HG03558 (cell line): Measurements from ENCODE around the gene CD83.

ENCODE experiments used
- ATAC-seq: cut with Tn5 transposase; IDR thresholded peaks from one replicate; pipeline ENCODE4 v1.9.1; 2021; ENCODE audit warnings: moderate number of reproducible peaks; ENCODE audit not compliant: unreplicated experiment; ENCODE audit errors: extremely low read depth

CD83 gene

DNA sequence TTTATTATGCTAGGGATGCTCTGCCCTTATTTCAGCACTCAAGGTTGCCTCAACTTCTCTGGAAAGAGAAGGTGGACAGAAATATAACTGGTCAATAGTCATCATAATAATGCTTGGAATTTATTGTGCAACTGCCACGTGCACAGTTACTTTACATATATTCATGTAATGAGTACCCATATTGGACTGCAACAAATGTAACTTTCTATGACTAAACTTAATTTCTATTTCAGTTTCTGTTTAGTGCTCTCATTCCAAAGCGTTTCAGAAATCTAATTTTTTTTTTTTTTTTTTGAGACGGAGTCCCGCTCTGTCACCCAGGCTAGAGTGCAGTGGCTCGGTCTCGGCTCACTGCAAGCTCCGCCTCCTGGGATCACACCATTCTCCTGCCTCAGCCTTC, 28.3 kb upstream of the CD83 start:
- ATAC-seq, result peak; percentile 33

GRCh38 chr6:14091339-14091978, 26.1 kb upstream of the CD83 start:
- ATAC-seq, result no peak

DNA sequence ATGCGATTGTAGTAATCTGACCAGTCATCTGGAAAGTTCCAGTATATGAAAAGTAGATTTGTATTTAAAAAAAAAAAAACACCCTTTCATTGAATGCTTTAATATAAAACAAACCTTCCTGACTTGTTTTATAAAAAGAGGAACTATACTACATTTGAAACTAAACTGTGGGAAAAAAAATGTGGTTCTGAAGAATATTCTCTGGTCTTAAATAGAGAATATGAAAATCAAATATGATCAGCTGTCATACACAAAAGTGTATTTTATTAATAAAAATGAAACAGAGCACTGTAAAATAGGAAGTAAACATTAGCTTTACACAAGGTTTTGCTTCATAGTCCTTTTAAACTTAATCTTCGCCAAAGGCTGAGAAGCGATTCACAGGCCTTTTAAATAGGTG, 25.3 kb upstream of the CD83 start:
- ATAC-seq, result no peak

GRCh38 chr6:14092838-14093789, 24.5 kb upstream of the CD83 start:
- no peak for ATAC-seq

GRCh38 chr6:14094721-14095120, 22.9 kb upstream of the CD83 start:
- ATAC-seq, result no peak

- peak; percentile 26 for ATAC-seq
Measured at GRCh38 chr6:14095437-14095836, 22.1 kb upstream of the CD83 start.

GRCh38 chr6:14100138-14100537, 17.4 kb upstream of the CD83 start:
- no peak for ATAC-seq

- ATAC-seq, result no peak
Measured at GRCh38 chr6:14100966-14101365, 16.6 kb upstream of the CD83 start.

DNA sequence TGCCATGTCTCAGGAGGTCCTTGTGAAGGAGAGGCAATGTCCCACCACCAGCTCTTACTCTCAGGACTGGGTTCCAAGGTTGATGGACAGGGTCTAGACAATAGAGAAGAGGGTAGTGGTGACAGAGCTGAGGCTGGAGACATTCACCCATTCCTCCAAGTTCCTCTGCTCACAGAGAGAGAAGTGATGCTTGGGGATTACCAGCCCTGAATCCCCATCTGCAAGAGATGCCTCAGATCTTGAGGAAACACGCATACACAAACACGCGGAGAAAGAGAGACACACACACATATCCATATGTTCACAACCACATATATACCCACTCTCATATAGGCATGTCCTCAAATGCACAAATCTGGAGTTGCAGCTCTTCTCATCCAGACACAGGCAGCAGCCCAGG, 15.2 kb upstream of the CD83 start:
- ATAC-seq, result no peak

DNA sequence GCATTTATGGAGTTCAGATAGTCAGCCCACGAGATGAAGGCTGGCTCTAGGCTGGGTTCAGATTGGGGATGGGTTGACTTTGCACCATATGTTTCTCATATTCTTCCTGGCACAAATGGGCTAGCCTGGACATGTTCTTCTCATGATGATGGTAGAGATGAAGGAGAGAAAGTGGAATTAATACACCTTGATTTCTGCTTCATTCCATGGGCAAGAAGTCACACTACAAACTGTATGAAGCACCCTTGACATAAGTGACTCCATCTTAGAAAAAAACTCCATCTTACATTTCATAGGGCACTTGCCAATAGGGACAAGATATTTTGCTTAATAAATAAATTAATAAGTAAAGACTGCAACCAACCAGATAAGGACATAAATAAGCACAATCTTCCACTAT, 12.0 kb upstream of the CD83 start:
- ATAC-seq, result no peak

GRCh38 chr6:14107000-14107399, 10.6 kb upstream of the CD83 start:
- ATAC-seq, result no peak

DNA sequence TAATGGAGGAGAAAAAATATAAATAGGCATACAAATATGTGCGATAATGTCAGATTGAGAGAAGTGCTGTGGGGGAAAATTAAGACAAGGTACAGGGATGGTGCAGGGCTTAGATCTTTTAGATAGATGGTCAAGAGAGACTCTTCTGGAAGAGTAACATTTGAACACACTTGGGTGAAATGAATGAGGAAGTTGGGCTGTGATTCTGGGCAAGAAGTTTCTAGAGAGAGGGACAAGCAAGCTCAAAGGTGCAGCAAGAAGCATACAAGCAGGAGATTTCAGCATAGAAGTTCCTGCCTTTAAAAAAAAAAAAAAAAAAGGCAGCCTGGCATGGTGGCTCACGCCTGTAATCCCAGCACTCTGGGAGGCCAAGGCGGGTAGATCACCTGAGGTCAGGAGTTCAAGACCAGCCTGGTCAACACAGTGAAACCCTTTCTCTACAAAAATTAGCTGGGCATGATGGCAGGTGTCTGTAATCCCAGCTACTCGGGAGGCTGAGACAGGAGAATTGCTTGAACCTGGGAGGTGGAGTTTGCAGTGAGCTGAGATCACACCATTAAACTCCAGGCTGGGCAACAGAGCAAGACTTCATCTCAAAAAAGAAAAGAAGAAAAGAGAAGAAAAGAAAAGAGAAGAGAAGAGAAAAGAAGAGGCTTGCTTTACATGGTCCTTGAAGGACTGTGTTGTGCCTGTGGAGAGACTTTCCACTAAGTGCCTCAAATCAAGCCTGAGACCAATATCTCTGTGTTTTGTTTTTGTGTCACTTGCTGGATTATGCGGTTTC, 9.7 kb upstream of the CD83 start:
- no peak for ATAC-seq

GRCh38 chr6:14108571-14109410, 8.8 kb upstream of the CD83 start:
- ATAC-seq, result no peak

DNA sequence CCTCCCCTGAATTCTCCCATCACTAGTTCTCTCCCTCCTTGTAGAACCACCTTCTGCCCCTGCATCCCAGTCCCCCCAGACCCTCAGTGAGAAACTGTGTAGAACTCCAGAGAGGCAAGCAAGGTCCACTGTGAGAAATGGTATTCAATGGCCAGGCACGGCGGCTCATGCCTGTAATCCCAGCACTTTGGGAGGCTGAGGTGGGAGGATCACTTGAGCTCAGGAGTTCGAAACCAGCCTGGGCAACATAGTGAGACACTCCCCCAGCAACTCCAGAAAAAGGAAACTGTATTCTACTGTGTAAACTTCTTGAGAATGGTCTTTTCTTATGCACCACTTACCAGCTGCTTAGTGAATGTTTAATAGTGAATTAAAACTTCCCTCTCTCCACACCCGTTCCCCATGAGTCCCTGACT, 8.2 kb upstream of the CD83 start:
- no peak for ATAC-seq

DNA sequence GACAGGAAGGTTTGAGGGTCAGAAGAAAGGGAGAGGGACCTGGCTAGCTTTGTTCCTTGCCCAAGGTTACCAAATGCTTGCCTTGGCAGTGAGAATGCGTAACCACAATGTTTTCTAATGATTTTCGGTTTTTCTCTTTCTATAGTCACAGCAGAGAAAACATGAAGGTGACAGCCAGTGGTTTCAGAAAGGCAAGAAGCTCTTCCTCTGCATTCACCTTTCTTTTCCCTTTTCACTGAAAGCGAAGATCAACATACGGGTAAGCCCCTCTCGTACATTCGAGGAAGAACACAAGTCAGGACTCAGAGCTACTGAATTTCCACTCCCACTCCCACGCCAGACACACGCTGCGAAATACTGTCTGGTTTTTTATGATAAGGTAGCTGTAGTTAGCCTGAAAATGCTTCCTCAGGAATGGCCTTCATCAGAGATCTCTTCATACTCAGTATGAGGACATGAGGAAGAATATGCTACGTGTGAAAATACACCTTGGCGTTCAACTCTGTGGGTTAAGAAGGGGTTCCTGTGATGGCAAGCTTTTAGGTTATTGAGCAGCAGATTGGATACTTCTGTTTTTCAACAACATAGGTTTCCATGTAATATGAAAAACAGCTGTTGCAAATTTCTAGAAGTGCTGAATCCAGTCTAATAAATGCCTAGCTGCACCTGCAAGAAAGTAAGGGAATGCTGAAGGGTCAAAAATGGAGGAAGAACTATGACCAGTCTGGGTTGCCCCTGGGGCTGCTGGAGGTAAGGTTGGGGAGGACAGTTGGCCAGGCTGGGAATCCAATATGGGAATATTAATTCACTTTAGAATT, 7.4 kb upstream of the CD83 start:
- peak; percentile 41 for ATAC-seq

- no peak for ATAC-seq
Measured at GRCh38 chr6:14113976-14114375, 3.6 kb upstream of the CD83 start.

- ATAC-seq, result peak; percentile 1
Measured at GRCh38 chr6:14118091-14118439, 493 bp downstream of the CD83 start.

DNA sequence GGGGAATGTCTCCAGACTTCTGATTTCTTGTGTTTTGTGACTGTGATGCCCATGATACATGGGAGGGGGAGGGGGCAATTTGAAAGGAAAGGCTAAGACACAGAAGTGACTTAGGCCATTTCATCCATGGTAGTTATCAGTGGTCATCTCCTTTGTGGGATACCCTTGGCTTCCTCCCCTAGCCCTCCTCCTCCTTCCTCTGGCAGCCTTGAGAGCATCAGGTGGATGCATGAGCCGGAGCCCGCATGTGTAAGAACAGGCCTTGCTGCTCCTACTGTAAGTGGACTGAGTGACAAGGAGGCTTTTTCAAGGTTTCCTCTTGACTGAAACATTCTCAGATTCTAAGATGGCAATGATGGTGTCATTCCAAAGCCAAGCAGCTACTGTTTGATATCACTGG, 874 bp downstream of the CD83 start:
- ATAC-seq, result no peak

DNA sequence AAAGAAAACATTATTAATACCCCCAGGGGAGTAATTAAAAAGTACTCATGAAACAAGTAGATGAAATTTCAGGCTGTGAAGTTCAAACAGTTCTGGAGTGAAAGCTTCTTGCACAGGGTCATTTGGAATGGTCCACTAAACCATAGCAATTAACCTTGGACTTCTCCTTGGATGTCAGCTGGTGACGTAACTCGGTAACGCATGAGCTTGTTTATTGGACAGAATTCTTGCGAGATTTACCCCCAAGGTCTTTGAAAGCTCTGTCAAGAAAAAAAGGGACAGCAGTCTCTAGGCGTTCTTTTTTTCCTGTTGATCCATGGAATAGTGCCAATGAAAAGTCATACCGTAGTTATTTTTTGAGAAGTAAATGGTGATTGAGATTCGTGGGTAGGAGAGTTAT, 2.2 kb downstream of the CD83 start:
- no peak for ATAC-seq
